ENCODE data around the gene PTCD3. TPM values are rescaled to one million over a fixed set of nuclear protein-coding genes. Genes with fewer than 3 reads are reported as not detected.
A peak's percentile ranks its signal among the peaks of the same experiment; 100 is the strongest.

The PTCD3 gene
- total RNA-seq, 2 donors from 2014 or later: 193 to 230 TPM

DNA sequence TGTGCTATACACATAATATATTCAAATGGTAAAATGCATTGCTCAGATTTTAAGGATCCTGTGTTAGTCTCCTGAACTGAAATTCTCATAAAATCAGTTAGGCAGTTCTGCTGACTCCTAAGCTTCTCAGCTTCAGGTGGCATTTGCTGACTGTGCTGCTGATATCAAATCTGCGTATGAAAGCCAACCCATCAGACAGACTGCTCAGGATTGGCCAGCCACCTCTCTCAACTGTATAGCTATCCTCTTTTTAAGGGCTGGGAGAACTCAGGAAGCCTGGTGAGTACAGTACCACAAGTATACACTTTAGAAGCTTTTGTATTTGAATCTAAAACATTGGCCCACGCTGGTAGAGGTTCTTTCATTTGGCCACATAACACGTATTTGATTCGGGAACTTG, 28.7 kb downstream of the PTCD3 start:
- no peaks in the 10 kb centered on the region for H3K9me3 Mint-ChIP-seq
- DNase-seq (ENCODE audit: low spot score in 2 of 2) (no peak), ATAC-seq (no peak)
- H3K27ac Mint-ChIP-seq: no peak overlapping the region
- H3K36me3 Mint-ChIP-seq: peaks cover 43 to 67% of the 10 kb centered on the region in 2 donors

DNA sequence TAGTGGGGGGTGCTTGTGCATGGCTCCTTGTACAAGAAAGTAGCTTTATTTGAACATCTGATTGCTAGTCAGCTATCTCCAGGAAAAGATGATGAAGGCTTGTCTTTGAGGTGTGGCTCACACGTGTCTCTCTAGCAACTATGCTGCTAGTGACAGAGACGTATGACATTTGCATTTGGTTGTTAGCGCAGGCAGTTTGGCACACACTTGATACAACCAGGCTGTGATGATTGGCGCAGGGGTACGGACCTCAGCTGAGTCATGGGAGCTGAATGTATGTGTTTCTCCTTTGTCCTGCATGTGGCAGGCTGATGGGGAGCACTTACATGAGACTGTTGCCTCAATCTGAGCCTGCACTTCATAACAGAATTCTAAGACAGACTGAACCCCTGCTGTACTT, 29.6 kb downstream of the PTCD3 start:
- peaks cover 43 to 67% of the 10 kb centered on the region in 2 donors for H3K36me3 Mint-ChIP-seq
- ATAC-seq: no peak
- no peak for DNase-seq (ENCODE audit: low spot score in 2 of 2)
- no peak overlapping the region for H3K27ac Mint-ChIP-seq
- no peaks in the 10 kb centered on the region for H3K9me3 Mint-ChIP-seq

DNA sequence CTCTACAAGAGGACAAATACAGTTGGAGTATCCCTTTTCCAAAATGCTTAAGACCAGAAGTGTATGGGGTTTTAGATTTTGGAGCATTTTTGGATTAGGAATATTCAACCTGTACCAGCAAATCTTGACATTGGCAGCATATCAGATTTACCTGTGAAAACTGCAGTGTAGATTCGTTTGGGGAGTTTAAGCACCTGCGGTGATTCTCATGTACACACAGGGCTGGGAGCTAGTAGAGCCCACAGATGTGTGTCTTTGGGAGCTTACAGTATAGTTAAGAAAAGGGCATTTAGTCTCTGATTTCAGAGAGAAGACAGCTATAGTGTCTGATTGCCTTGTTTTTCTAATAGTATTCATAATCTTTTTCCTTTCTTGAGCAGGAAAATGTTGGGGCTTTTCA, 30.1 kb downstream of the PTCD3 start:
- no peak for ATAC-seq
- no peak overlapping the region for H3K27ac Mint-ChIP-seq
- DNase-seq (ENCODE audit: low spot score in 2 of 2): no peak
- H3K9me3 Mint-ChIP-seq: no peaks in the 10 kb centered on the region
- peaks cover 43 to 67% of the 10 kb centered on the region in 2 donors for H3K36me3 Mint-ChIP-seq

DNA sequence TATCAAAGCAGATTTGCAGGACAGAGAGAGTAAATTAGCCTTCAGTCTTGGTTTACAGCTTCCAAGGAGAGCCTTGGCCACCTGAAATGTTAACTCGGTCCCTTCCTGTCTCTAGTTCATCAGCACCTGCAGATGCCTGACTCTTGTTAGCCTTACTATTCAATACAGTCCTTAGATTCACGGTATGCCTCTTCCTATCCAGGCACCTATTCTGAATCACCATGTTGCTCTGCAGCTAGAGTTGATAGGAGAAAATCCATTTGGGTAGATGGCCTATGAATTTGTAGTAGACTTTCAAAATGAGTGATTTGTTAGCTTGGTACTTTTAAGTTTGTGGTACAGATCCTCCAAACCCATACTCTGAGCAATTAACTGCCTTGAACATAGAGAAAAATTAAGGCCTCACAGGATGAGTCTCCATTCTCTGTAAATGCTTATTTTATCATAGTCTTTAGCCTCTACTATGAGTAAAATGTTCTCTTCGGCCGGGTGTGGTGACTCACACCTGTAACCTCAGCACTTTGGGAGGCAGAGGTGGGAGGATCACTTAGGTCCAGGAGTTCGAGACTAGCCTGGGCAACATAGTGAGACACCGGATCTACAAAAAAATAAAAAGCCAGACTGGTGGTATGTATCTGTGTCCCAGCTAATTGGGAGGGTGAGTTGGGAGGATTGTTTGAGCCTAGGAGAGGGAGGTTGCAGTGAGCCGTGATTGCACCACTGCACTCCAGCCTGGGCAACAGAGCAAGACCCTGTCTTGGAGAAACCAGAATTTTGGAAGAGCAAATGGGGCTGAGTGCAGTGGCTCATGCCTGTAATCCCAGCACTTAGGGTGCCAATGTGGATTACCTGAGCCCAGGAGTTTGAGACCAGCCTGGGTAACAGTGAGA, 32.9 kb downstream of the PTCD3 start:
- H3K27ac Mint-ChIP-seq: peak overlapping the region; percentile 76 to 93
- ATAC-seq (peak; percentile 54 to 75), DNase-seq (ENCODE audit: low spot score in 2 of 2) (no peak)
- H3K36me3 Mint-ChIP-seq: peaks cover 35 to 45% of the 10 kb centered on the region in 2 donors
- H3K9me3 Mint-ChIP-seq: no peaks in the 10 kb centered on the region

DNA sequence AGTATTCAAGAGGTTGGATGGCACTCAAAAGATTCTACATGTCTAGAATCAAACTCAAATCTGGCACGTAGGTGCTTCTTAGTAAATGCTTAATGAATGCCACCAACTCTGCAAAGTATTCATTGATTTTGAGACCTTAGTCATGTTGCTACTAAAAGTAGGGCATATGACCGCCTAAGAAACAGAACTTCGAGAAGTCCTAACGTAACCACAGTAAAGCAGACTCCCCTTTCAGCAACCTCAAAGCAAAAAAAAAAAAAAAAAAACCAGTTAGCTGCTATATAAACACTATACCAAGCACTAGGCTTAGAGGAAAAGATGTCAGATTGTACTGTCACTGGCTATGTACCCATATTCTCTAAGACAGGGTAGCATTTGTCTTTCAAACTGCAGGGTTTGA, 33.9 kb downstream of the PTCD3 start:
- DNase-seq (ENCODE audit: low spot score in 2 of 2) (no peak), ATAC-seq (peak in 1 of 2 donors; percentile 51)
- Mint-ChIP-seq H3K9me3 (no peaks in the 10 kb centered on the region), H3K27ac (peak overlapping the region in 1 of 2 donors; percentile 58), H3K36me3 (peaks cover 28 to 45% of the 10 kb centered on the region in 2 donors)

DNA sequence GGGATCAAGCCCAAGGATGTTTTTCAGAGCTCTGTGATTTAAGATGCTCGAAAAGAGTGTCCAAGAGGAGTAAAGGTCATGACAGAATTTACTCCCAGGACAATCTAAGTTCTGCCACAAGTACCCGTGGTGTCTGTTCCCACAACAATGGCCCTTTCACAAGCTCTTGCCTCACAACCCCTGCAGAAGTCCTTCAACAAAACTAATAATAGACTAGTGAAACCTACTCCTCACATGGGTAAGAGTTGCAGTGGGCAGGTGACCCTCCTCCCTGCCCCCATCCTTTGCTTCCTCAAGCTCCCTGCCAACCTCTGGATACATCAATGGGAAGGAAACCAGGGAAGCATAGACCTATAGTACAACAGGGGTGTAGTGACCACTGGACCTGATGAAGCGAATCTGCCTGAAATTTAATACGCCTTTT, 34.9 kb downstream of the PTCD3 start:
- no peak for ATAC-seq
- no peak for DNase-seq (ENCODE audit: low spot score in 2 of 2)
- H3K27ac Mint-ChIP-seq: peak overlapping the region; percentile 58 to 73
- H3K9me3 Mint-ChIP-seq: no peaks in the 10 kb centered on the region
- H3K36me3 Mint-ChIP-seq: peaks cover 19 to 41% of the 10 kb centered on the region in 2 donors

DNA sequence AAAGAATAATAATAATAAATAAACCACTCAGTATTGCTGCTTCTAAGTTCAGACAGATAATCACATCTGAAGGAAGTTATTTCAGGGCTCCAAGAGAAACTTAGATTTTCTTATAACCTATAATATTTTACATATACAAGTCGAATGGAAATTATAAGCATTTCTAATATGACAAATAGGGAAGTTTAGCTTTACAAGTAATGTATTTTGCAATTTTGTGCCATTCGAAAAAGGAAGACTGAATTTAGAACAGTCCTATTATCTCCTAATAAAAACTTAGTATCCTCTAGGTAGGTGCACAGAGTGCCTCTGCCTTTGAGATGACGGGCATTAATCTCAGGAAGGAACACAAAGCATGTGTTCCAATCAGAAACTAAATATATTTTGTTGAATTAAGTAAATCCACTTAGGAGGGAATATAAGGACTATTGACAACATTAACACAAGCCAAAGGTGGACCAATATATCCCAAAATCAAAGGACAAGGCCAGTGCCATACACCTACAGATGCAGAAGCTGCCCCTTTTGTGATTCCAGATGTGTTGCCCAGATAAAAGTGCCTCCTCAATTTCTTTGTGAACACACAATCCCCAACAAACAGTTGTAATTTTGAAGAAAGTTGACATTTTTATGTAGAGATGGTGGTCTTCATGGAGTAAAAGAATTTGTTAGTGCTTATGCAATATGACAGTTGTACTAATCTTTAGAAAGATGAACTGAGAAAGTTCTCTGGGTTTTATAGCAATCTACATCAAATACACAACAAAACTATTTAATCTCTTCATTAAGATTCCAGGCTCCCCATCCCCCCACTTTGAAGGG, 36.6 kb downstream of the PTCD3 start:
- no peak for DNase-seq (ENCODE audit: low spot score in 2 of 2)
- no peaks in the 10 kb centered on the region for H3K9me3 Mint-ChIP-seq
- H3K36me3 Mint-ChIP-seq: peaks cover 8 to 28% of the 10 kb centered on the region in 2 donors
- peak overlapping the region; percentile 50 to 75 for H3K27ac Mint-ChIP-seq
- no peak for ATAC-seq

DNA sequence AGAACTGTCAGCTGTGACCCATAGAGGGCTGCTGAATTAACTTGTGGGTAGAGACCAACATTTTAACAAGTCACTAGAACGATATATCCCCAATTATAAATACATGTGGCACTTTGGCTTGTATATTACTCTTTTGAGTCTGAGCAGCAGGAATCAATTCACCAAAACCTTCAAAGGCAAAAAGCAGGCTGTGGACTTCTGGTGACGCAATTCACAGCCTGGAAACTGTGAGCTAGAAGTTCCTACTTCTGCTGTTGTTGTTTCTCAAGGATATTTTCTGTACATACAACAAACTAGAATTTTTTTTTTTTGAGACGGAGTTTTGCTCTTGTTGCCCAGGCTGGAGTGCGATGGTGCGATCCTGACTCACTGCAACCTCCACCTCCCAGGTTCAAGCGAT, 37.3 kb downstream of the PTCD3 start:
- DNase-seq (ENCODE audit: low spot score in 2 of 2) (no peak), ATAC-seq (no peak)
- H3K36me3 Mint-ChIP-seq: peaks cover 1 to 28% of the 10 kb centered on the region in 2 donors
- H3K9me3 Mint-ChIP-seq: no peaks in the 10 kb centered on the region
- H3K27ac Mint-ChIP-seq: peak overlapping the region; percentile 75 to 82

DNA sequence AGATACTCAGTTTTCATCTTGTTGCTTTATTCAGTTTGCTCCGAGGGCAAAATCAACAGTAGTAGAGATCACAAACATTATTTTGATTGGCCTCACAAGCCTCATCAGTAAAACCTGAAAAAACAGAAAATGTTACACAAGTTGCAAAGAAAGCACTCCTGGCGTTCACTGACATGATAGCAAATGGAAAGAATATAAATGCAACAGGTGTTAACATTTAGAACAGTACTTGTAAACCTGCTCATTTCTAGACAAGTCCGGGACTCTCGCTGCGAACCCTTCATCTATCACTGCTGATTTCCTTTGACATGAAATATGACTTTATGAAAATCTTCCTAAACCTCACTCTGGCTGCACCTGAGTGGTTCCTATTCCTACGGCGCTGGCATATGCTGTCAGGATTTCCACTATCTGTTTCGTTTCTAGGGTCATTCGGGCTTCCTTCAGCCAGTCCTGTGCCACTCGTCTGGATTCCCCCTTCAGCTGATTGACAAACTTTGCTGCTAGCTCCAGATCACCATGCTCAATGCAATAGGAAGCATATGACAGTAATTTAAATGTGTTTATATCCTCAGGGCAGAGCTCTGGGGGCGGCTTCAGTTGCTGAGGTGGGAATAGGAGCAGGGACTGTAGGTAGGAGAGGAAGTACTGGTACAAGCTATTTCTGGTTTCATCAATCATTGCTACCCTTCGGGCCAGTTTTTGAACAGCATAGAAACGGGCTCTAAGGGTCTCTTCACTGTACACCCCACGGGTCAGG, 38.1 kb downstream of the PTCD3 start:
- Mint-ChIP-seq H3K9me3 (no peaks in the 10 kb centered on the region), H3K36me3 (peaks cover 0 to 28% of the 10 kb centered on the region in 2 donors), H3K27ac (peak overlapping the region; percentile 75 to 82)
- DNase-seq (ENCODE audit: low spot score in 2 of 2) (no peak), ATAC-seq (no peak)

DNA sequence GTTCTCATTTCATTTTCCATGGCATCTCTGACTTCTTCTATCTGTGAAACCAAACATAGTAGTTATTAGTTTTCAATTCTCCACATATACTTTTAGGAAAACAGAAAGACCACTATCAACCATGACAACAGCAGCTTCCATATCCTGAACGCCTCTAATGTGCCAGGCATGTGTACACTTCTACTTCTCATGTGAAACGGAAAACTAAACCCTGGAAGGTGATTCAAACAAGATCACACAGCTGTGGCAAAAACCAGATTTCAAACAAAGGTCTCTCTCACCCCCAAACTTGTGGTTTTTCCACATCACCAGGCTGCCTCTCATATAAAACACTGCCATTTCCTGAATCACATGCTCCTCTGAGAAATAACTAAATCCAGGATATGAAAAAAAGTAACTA, 41.8 kb downstream of the PTCD3 start:
- DNase-seq (ENCODE audit: low spot score in 2 of 2) (no peak), ATAC-seq (peak; percentile 55 to 78)
- Mint-ChIP-seq H3K36me3 (peaks cover 4 to 42% of the 10 kb centered on the region in 2 donors), H3K27ac (peak overlapping the region; percentile 5 to 86), H3K9me3 (no peaks in the 10 kb centered on the region)

DNA sequence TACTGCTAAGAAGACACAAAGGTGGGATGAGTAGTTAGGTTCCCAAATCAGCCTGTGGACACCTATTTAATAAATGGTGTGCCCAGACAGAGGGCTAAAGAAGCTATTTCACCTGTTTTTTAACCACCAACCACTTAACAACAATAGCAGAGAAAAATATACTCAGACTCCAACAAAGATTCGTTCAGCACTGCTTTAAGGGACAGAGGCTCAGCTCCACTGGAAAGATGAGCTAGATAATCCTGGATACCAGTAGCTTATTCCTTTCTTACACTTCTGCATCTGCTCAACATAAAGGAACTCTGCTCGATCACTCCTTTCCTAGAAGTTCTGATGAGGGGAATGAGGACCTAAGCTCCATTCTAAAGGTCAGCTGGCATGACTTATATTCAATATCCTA, 44.5 kb downstream of the PTCD3 start:
- ATAC-seq: no peak
- no peaks in the 10 kb centered on the region for H3K9me3 Mint-ChIP-seq
- H3K27ac Mint-ChIP-seq: peak overlapping the region; percentile 5 to 90
- H3K36me3 Mint-ChIP-seq: peaks cover 4 to 34% of the 10 kb centered on the region in 2 donors
- no peak for DNase-seq (ENCODE audit: low spot score in 2 of 2)

DNA sequence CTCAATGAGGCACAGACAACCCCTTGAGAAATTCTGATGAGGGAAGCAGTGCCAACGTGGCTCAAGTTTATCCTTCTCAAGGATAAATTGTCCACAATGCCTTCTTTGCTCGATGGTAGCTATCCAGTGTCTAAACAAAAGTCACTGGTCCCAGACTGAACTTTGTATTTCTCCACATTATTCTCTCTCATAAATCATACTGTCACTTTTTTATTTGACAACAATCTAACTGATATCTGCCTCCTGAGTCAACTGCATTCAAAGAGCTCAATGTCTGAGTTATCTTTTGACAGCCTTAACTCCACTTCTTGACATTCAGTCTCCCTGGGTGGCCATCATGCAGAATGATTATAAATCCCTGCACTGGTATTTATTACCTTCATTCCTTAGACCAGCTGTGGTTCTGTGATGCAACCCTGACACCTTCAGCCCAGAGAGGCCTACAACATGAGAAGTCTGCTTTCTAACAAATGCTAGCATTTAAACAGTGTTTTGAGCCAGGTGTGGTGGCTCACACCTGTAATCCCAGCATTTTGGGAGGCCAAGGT, 51.0 kb downstream of the PTCD3 start:
- no peak for ATAC-seq
- H3K9me3 Mint-ChIP-seq: no peaks in the 10 kb centered on the region
- H3K27ac Mint-ChIP-seq: no peak overlapping the region
- no peak for DNase-seq (ENCODE audit: low spot score in 2 of 2)
- H3K36me3 Mint-ChIP-seq: no peaks in the 10 kb centered on the region

DNA sequence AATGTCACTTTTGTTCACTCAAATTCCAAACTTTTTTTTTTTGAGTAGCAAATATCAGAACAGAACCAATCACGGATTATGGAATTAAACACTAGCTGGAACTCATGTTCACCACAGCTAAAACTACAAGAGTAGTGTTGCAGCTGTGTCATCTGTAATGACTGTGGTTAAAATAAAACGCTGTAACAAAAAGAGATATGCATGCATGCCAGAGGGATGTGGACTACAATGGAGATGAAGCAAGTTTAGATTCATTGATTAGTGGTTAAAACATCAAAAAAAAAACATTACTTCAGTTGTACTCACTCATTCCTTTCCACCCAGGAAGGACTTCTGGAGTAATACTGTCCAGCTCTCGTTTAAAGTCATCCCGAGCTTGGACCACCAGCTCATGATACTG, 52.3 kb downstream of the PTCD3 start:
- ATAC-seq (no peak), DNase-seq (ENCODE audit: low spot score in 2 of 2) (no peak)
- Mint-ChIP-seq H3K36me3 (peaks cover 0 to 5% of the 10 kb centered on the region in 2 donors), H3K9me3 (no peaks in the 10 kb centered on the region), H3K27ac (no peak overlapping the region)

DNA sequence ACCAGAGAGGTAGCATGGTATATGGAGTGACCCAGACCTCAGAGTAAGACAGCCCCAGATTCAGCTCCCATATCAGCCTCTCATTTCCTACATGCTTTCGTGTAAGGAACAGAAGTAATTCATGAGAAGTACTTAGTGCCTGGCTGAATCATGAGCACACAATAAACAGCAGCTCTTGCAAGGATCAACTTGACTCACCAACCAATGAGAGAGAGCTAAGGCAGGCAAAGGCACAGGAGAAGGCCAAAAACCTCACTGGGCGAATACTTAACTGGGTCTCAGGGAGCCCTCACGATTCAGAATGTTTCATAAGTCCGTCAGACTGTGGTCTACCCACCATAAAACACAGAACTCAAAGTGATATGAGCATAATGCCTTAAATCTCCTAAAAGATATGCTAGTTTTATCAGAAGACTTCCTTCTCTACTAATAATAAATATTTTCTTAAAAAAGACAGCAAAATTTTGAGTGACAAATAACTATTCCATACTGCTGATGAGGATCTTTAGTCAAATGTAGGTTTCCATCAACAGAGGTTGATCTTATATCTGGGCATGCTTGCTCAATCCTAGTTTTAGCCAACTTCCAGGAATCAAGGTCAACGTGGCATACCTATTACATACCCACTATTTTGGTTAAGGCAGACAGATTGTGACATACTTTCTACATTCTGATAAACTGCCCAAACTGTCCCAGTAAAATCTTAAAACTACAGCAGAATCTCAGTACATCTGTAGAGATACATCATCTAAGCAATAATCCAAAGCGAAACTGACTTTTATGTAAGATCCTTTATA, 54.3 kb downstream of the PTCD3 start:
- H3K27ac Mint-ChIP-seq: no peak overlapping the region
- no peak for ATAC-seq
- H3K36me3 Mint-ChIP-seq: peaks cover 0 to 6% of the 10 kb centered on the region in 2 donors

DNA sequence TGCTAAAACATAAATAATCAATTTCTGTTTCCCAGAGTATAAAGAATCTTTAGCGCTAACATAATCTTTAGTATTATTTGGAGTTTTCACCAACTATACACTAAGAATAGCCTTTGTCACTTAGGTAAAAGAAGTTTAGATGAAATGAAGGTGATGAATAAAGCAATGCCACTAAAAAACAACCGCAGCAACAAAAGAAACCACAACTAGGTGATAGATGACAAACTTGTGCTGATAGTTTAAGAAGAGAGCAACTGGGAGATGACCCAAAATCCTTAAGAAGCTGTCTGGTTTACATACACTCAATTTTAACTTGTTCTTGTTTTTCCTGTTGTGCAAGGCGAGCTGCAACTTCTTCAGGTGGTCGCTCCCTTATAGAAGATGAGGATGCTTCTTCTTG, 64.4 kb downstream of the PTCD3 start:
- Mint-ChIP-seq H3K27ac (no peak overlapping the region), H3K9me3 (no peaks in the 10 kb centered on the region), H3K36me3 (peaks cover 15 to 29% of the 10 kb centered on the region in 2 donors)
- no peak for ATAC-seq
- no peak for DNase-seq (ENCODE audit: low spot score in 2 of 2)

More for the DNA sequence above, 54.3 kb downstream of the PTCD3 start:
- H3K9me3 Mint-ChIP-seq: no peaks in the 10 kb centered on the region
- DNase-seq (ENCODE audit: low spot score in 2 of 2): no peak

DNA sequence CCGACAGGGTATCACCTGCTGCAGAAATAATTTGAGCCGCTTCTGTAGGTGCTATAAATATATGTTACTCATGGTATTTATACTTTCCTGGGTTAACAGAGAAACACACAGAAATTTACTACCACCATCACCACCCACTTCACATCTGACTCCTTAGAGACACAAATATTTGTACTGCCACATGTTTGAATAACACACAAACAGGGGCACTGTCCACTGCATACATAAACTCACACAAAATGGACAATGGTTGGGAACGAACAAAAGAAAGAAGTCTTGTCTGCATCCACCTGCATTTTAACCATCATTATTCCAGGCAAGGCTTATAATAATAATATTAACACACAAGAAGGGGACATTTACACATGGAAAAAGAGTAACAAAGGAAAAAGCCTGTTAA, 65.3 kb downstream of the PTCD3 start:
- Mint-ChIP-seq H3K27ac (peak overlapping the region in 1 of 2 donors; percentile 18), H3K9me3 (no peaks in the 10 kb centered on the region), H3K36me3 (peaks cover 18 to 38% of the 10 kb centered on the region in 2 donors)
- ATAC-seq: no peak
- no peak for DNase-seq (ENCODE audit: low spot score in 2 of 2)
